Heart right ventricle (tissue), 16 donors: ENCODE results near the gene GPR137B. TPM values are rescaled to one million over a fixed set of nuclear protein-coding genes. Genes with fewer than 3 reads are reported as not detected.

Source experiments
- ATAC-seq, 8 donors: fragments of 200-7000 bp; cut with Tn5 transposase; one replicate each; pipeline ENCODE4 v1.9.1; 2020; ENCODE audit warnings: mild to moderate bottlenecking in 8 of 8, moderate library complexity in 8 of 8, moderate number of reproducible peaks in 1 of 8
- DNase-seq, 2 donors: peaks; one replicate each; pipeline ENCODE4 v3.0.0-alpha.2; 2020
- H3K27ac ChIP-seq, 10 donors: fragments of 200-600 bp; sonication (generic) in 2 of 10; one replicate each; pipeline versions ENCODE4 v1.5.0 to v1.8.0; 2020 to 2022; ENCODE audit warnings: mild to moderate bottlenecking in 3 of 10
- H3K27me3 ChIP-seq, 7 donors: fragments of 200-600 bp; one replicate each; pipeline ENCODE4 v1.8.0; 2021 to 2022; ENCODE audit warnings: mild to moderate bottlenecking in 2 of 7
- H3K36me3 ChIP-seq, 9 donors: fragments of 200-600 bp; sonication (generic) in 1 of 9; one replicate each; pipeline versions ENCODE4 v1.5.0 to v1.8.0; 2020 to 2022; ENCODE audit warnings: mild to moderate bottlenecking in 2 of 9
- H3K4me1 ChIP-seq, 9 donors: fragments of 200-600 bp; sonication (generic) in 1 of 9; one replicate each; pipeline versions ENCODE4 v1.5.0 to v1.8.0; 2020 to 2022; ENCODE audit warnings: mild to moderate bottlenecking in 4 of 9
- H3K4me3 ChIP-seq, 10 donors: fragments of 200-600 bp; sonication (generic) in 2 of 10; one replicate each; pipeline versions ENCODE4 v1.5.0 to v1.8.0; 2020 to 2022; ENCODE audit warnings: mild to moderate bottlenecking in 7 of 10, moderate library complexity in 2 of 10
- H3K9me3 ChIP-seq, 11 donors: fragments of 200-600 bp in 10 of 11; sonication (generic) in 2 of 11; one replicate each; pipeline versions ENCODE4 v1.5.0 to v1.8.0; 2013 to 2022; ENCODE audit warnings: mild to moderate bottlenecking in 2 of 11, control low read depth in 1 of 11, moderate library complexity in 1 of 11
- CTCF ChIP-seq, 9 donors: fragments of 200-600 bp; sonication (generic) in 2 of 9; IDR thresholded peaks; one replicate each; pipeline versions ENCODE4 v1.5.0 to v1.8.0; 2021 to 2022; ENCODE audit warnings: antibody characterized with exemption in 9 of 9, mild to moderate bottlenecking in 5 of 9, moderate library complexity in 1 of 9
- WGBS, 2 donors: extraction: QIAGEN DNeasy Blood & Tissue Kit; methylation state at CpG; one replicate each; pipeline ENCODE4 v1.1.7; 2013; ENCODE audit warnings: inconsistent platforms in 1 of 2; 5-methylcytosine and 5-hydroxymethylcytosine counted together
- intact Hi-C, 10 donors: fragments of 100-400 bp; cut with DNase I; formaldehyde crosslinking; loops; one replicate each; pipeline versions ENCODE4 v1.11.1 to v1.14.2; 2022
- polyA plus RNA-seq, 2 donors: library from polyadenylated mRNA; stranded (reverse); fragments of 200-250 nt; gene quantifications; one replicate each; pipeline ENCODE4 v1.2.3, GENCODE V29; 2013
- total RNA-seq, 10 donors: library from RNA; stranded (reverse); fragmentation: NEBNext Ultra II Directional in 3 of 10; extraction: Animal tissue kit (Norgen Biotek cat#: 25700) in 3 of 10; gene quantifications; one replicate each; pipeline versions ENCODE4 v1.2.1 to v1.2.4, GENCODE V29; 2021 to 2023
- donor health status: Arrhythmogenic right ventricular cardiomyopathy.
- donor health status: ischemic (EF 13 %, LVEDD 7.1; RV severe dilation, severe dysfunction).
- donor health status: healthy with polysubstance abuse.
- donor health status: DM: no; HTN: yes; CAD: no.
- donor health status: DM: no; HTN: no; CAD: no.
- donor health status: ischemic (EF 25% LVEDD 6.9; RV normal size, moderate dysfunction).
- donor health status: ischemic (EF 25% LVEDD 5.7; RV mildly dilated, moderate dysfunction).
- donor health status: healthy.
- donor health status: DM: yes; HTN: yes; CAD: no.
- donor health status: Ischemic cardiomyopathy.
- donor health status: ischemic (EF 35%, LVEDD 5.7; RV mildly dilated, moderate dysfunction).
- donor health status: nonischemic (EF 11% LVEDD 7.7; RV severe dilation, severe dysfunction).
- donor health status: DM: yes; HTN: yes; CAD: no.
- donor health status: PGD.
- donor health status: ischemic (EF 29% LVEDD 5.4; RV normal size, mild dysfunction).
- donor health status: nonischemic (EF 23%, LVEDD 6.1; RV moderate dilation, normal function).

The GPR137B gene
- total and polyA plus RNA-seq, 12 donors: 10.6 to 51.4 (median 32.7) TPM

GRCh38 chr1:236204656-236205055 lies 62.3 kb downstream of the GPR137B start:
- Histone ChIP-seq H3K4me1 (peaks cover 0 to 31% (median 6%) of the 10 kb centered on the region in 9 donors), H3K4me3 (no peak overlapping the region), H3K27me3 (no peaks in the 10 kb centered on the region), H3K36me3 (peaks cover 0 to 75% (median 0%) of the 10 kb centered on the region in 9 donors), H3K9me3 (peaks cover 0 to 40% (median 21%) of the 10 kb centered on the region in 11 donors), H3K27ac (no peak overlapping the region)
- 94 to 99% methylated on average over 3 of the region's 3 CpGs for WGBS, 2 donors
- ATAC-seq: no peak
- no peak for TF ChIP-seq CTCF (IDR thresholded peaks at IDR 0.05)
- no peak for DNase-seq
- intact Hi-C loops: no loop called here

GRCh38 chr1:236206548-236206947 lies 64.2 kb downstream of the GPR137B start:
- Histone ChIP-seq H3K9me3 (peaks cover 0 to 21% (median 4%) of the 10 kb centered on the region in 11 donors), H3K27ac (peak overlapping the region in 1 of 10 donors; percentile 82), H3K4me3 (no peak overlapping the region), H3K4me1 (peaks cover 0 to 31% (median 6%) of the 10 kb centered on the region in 9 donors), H3K27me3 (no peaks in the 10 kb centered on the region), H3K36me3 (peaks cover 0 to 71% (median 0%) of the 10 kb centered on the region in 9 donors)
- DNase-seq: peak; percentile 19 to 23
- intact Hi-C loops: no loop called here
- peak; percentile 79 to 91 (median 85) for ATAC-seq
- 55 to 62% methylated on average over 4 of the region's 4 CpGs for WGBS, 2 donors
- TF ChIP-seq CTCF (IDR thresholded peaks at IDR 0.05): no peak

- H3K27me3 ChIP-seq: no peaks in the 10 kb centered on the region
- H3K9me3 ChIP-seq: peaks cover 0 to 16% (median 0%) of the 10 kb centered on the region in 11 donors
- ATAC-seq (peak in 3 of 8 donors; percentile 25 to 49 (median 48)), DNase-seq (peak in 1 of 2 donors; percentile 6)
- peak overlapping the region in 1 of 10 donors; percentile 82 for H3K27ac ChIP-seq
- peaks cover 0 to 31% (median 6%) of the 10 kb centered on the region in 9 donors for H3K4me1 ChIP-seq
- no peak for TF ChIP-seq CTCF (IDR thresholded peaks at IDR 0.05)
- no peak overlapping the region for H3K4me3 ChIP-seq
- WGBS, 2 donors: 60 to 71% methylated on average over 5 of the region's 5 CpGs
- H3K36me3 ChIP-seq: peaks cover 0 to 69% (median 0%) of the 10 kb centered on the region in 9 donors
- intact Hi-C loops: no loop called here
Measured at GRCh38 chr1:236207121-236207520, 64.8 kb downstream of the GPR137B start.

GRCh38 chr1:236207569-236207968 lies 65.2 kb downstream of the GPR137B start:
- Histone ChIP-seq H3K36me3 (peaks cover 0 to 64% (median 0%) of the 10 kb centered on the region in 9 donors), H3K27me3 (no peaks in the 10 kb centered on the region)
- no peak for ATAC-seq

More at GRCh38 chr1:236207569-236207968, 65.2 kb downstream of the GPR137B start:
- H3K4me3 ChIP-seq: no peak overlapping the region
- 96% methylated on average over 4 of the region's 4 CpGs for WGBS, 2 donors
- peaks cover 0 to 31% (median 6%) of the 10 kb centered on the region in 9 donors for H3K4me1 ChIP-seq
- H3K27ac ChIP-seq: peak overlapping the region in 1 of 10 donors; percentile 82
- no peak for TF ChIP-seq CTCF (IDR thresholded peaks at IDR 0.05)
- DNase-seq: no peak
- intact Hi-C loops: no loop called here
- peaks cover 0 to 12% (median 0%) of the 10 kb centered on the region in 11 donors for H3K9me3 ChIP-seq
